HepG2 (cell line): ENCODE results near the gene TEX9. TPM values are rescaled to one million over a fixed set of nuclear protein-coding genes. Genes with fewer than 3 reads are reported as not detected.

Source experiments
- KLF6 ChIP-seq: IDR thresholded peaks from 2 replicates; pipeline ENCODE4 v1.8.0; 2016; ENCODE audit warnings: missing biosample characterization, missing genetic modification reagents
- RXRA ChIP-seq: sonication (generic); formaldehyde crosslinking; IDR thresholded peaks from 2 replicates; pipeline ENCODE4 v1.5.1; 2020; ENCODE audit warnings: missing genetic modification reagents
- polyA plus RNA-seq, 8 experiments: library from polyadenylated mRNA; depleted of rRNA in 3 of 8; stranded (reverse) in 7 of 8; unstranded in 1 of 8; fragments of >200 nt; fragmentation: Illumina TruSeq in 4 of 8; extraction: Trizol in 4 of 8; gene quantifications; 2 replicates each; pipeline versions ENCODE4 v1.2.1 to v1.2.3, GENCODE V29; 2011 to 2016; ENCODE audit warnings: low read depth in 4 of 8, missing spikeins in 1 of 8, mixed read lengths in 1 of 8; ENCODE audit not compliant: insufficient read depth in 1 of 8
- total RNA-seq, 5 experiments: library from RNA; depleted of rRNA; stranded (reverse); fragments of >200 nt; fragmentation: Illumina TruSeq; extraction: Trizol; gene quantifications; 2 replicates each; pipeline ENCODE4 v1.2.3, GENCODE V29; 2016; ENCODE audit warnings: low read depth in 1 of 5
- TF ChIP-seq, protein P1 (sequence below): sonication (generic); formaldehyde crosslinking; IDR thresholded peaks from 2 replicates; pipeline ENCODE4 v1.5.1; 2020; ENCODE audit warnings: mild to moderate bottlenecking, missing genetic modification reagents, moderate library complexity
- TF ChIP-seq, protein P2 (sequence below): sonication (generic); formaldehyde crosslinking; IDR thresholded peaks from 2 replicates; pipeline ENCODE4 v1.4.0; 2020; ENCODE audit warnings: missing genetic modification reagents, mild to moderate bottlenecking, borderline replicate concordance
- TF ChIP-seq, protein P3 (sequence below): sonication (generic); formaldehyde crosslinking; IDR thresholded peaks from 2 replicates; pipeline ENCODE4 v1.5.1; 2020; ENCODE audit warnings: missing genetic modification reagents, mild to moderate bottlenecking, borderline replicate concordance

TEX9 gene
- total and polyA plus RNA-seq, 2 of the 13 experiments (the other 11 are each of a cell fraction or from before 2014, with no cell fraction given), result 0.82 to 6.9 TPM

DNA sequence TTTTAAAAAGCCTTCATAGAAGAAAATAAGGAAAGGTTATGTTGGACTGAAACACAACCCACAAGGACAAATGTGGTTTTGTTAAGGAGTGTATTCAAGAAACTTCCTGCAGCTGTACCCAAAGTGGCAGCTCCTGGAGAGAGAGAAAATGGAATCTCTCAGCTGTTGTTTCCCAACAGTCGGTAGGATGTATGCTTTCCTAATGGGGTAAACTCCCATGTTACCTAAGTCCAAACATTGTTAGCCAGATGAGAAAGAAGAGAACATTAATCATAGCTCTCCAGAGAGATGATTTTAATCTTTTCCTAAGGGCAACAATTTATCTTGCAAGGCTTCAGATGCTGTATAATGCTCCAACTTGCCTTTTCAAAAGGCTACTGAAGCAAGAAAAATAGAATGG, 22.6 kb upstream of the TEX9 start (continued):
- TF ChIP-seq, protein P1, sequence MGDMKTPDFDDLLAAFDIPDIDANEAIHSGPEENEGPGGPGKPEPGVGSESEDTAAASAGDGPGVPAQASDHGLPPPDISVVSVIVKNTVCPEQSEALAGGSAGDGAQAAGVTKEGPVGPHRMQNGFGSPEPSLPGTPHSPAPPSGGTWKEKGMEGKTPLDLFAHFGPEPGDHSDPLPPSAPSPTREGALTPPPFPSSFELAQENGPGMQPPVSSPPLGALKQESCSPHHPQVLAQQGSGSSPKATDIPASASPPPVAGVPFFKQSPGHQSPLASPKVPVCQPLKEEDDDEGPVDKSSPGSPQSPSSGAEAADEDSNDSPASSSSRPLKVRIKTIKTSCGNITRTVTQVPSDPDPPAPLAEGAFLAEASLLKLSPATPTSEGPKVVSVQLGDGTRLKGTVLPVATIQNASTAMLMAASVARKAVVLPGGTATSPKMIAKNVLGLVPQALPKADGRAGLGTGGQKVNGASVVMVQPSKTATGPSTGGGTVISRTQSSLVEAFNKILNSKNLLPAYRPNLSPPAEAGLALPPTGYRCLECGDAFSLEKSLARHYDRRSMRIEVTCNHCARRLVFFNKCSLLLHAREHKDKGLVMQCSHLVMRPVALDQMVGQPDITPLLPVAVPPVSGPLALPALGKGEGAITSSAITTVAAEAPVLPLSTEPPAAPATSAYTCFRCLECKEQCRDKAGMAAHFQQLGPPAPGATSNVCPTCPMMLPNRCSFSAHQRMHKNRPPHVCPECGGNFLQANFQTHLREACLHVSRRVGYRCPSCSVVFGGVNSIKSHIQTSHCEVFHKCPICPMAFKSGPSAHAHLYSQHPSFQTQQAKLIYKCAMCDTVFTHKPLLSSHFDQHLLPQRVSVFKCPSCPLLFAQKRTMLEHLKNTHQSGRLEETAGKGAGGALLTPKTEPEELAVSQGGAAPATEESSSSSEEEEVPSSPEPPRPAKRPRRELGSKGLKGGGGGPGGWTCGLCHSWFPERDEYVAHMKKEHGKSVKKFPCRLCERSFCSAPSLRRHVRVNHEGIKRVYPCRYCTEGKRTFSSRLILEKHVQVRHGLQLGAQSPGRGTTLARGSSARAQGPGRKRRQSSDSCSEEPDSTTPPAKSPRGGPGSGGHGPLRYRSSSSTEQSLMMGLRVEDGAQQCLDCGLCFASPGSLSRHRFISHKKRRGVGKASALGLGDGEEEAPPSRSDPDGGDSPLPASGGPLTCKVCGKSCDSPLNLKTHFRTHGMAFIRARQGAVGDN (CRISPR knock-in tag), result no peak
- TF ChIP-seq RXRA (CRISPR knock-in tag) (no peak), KLF6 (CRISPR knock-in tag) (no peak)
- TF ChIP-seq, protein P2, sequence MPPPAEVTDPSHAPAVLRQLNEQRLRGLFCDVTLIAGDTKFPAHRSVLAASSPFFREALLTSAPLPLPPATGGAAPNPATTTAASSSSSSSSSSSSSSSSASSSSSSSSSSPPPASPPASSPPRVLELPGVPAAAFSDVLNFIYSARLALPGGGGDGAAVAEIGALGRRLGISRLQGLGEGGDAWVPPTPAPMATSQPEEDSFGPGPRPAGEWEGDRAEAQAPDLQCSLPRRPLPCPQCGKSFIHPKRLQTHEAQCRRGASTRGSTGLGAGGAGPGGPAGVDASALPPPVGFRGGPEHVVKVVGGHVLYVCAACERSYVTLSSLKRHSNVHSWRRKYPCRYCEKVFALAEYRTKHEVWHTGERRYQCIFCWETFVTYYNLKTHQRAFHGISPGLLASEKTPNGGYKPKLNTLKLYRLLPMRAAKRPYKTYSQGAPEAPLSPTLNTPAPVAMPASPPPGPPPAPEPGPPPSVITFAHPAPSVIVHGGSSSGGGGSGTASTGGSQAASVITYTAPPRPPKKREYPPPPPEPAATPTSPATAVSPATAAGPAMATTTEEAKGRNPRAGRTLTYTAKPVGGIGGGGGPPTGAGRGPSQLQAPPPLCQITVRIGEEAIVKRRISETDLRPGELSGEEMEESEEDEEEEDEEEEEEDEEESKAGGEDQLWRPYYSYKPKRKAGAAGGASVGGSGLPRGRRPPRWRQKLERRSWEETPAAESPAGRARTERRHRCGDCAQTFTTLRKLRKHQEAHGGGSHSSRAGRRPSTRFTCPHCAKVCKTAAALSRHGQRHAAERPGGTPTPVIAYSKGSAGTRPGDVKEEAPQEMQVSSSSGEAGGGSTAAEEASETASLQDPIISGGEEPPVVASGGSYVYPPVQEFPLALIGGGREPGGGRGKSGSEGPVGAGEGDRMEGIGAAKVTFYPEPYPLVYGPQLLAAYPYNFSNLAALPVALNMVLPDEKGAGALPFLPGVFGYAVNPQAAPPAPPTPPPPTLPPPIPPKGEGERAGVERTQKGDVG, result no peak
- TF ChIP-seq, protein P3, sequence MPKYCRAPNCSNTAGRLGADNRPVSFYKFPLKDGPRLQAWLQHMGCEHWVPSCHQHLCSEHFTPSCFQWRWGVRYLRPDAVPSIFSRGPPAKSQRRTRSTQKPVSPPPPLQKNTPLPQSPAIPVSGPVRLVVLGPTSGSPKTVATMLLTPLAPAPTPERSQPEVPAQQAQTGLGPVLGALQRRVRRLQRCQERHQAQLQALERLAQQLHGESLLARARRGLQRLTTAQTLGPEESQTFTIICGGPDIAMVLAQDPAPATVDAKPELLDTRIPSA (CRISPR knock-in tag), result no peak
